GM12892 (cell line): Measurements from ENCODE around the gene KRTAP12-3.

Experiments used
- POLR2A ChIP-seq: IDR thresholded peaks from 2 replicates; pipeline ENCODE4 v1.6.1; 2011; ENCODE audit warnings: low read depth, low read length, control low read depth
- TAF1 ChIP-seq: IDR thresholded peaks from 2 replicates; pipeline ENCODE4 v1.6.1; 2011; ENCODE audit warnings: low read depth, mild to moderate bottlenecking, control low read depth, low read length, borderline replicate concordance

DNA sequence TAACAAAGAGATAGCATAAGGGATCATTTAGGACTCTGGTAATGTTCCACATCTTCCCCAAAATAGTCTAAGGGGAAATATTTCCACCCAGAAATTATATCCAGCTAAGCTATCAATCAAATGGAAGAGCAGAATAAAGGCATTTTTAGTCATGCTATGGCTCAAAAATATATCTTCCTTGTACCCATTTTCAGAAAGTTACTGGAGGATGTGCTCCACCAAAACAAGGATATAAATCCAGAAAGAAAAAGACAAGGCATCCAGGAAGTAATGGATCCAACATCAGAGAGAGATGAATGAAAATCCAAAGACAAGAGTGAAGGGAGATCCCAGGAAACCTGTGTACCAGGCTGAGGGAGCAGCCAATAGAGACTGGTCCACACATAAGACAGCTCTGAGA lies 48.5 kb upstream of the KRTAP12-3 start:
- TF ChIP-seq TAF1 (no peak), POLR2A (no peak)
